MM.1S (cell line): ENCODE results near the gene LRRC39.

Experiments used
- DNase-seq: peaks from one replicate; pipeline ENCODE4 v3.0.0-alpha.2; 2015
- H2AFZ ChIP-seq: fragments of 300-600 bp; sonication (generic); 2 replicates; pipeline ENCODE4 v1.6.0; 2016; ENCODE audit warnings: antibody characterized with exemption, low read length
- H3F3A ChIP-seq: fragments of 300-600 bp; sonication (generic); 2 replicates; pipeline ENCODE4 v1.6.1; 2016; ENCODE audit warnings: mild to moderate bottlenecking, antibody characterized with exemption, low read length, moderate library complexity, mixed read lengths; ENCODE audit not compliant: insufficient read depth
- H3K27ac ChIP-seq: fragments of 300-600 bp; sonication (generic); 2 replicates; pipeline ENCODE4 v1.5.1; 2016; ENCODE audit warnings: mild to moderate bottlenecking, low read length
- H3K27me3 ChIP-seq: fragments of 300-600 bp; sonication (generic); replicated peaks from 2 replicates; pipeline ENCODE4 v1.6.0; 2016; ENCODE audit warnings: low read length; ENCODE audit not compliant: insufficient read depth
- H3K36me3 ChIP-seq: fragments of 300-600 bp; sonication (generic); replicated peaks from 2 replicates; pipeline ENCODE4 v1.6.1; 2016; ENCODE audit warnings: mild to moderate bottlenecking, low read length, mixed read lengths; ENCODE audit not compliant: insufficient read depth
- H3K4me1 ChIP-seq: fragments of 300-600 bp; sonication (generic); 2 replicates; pipeline ENCODE4 v1.6.1; 2016; ENCODE audit warnings: low read length, mixed read lengths
- H3K4me2 ChIP-seq: fragments of 300-600 bp; sonication (generic); 2 replicates; pipeline ENCODE4 v1.6.0; 2016; ENCODE audit warnings: low read depth, low read length
- H3K4me3 ChIP-seq: fragments of 300-600 bp; sonication (generic); 2 replicates; pipeline ENCODE4 v1.5.1; 2016; ENCODE audit warnings: low read length, mixed read lengths
- H3K79me2 ChIP-seq: fragments of 300-600 bp; sonication (generic); 2 replicates; pipeline ENCODE4 v1.6.1; 2016; ENCODE audit warnings: mixed run types, low read length, mixed read lengths
- H3K9ac ChIP-seq: fragments of 300-600 bp; sonication (generic); 2 replicates; pipeline ENCODE4 v1.6.1; 2016; ENCODE audit warnings: low read length, mixed read lengths
- H3K9me2 ChIP-seq: fragments of 300-600 bp; sonication (generic); replicated peaks from 2 replicates; pipeline ENCODE4 v1.6.1; 2016; ENCODE audit warnings: mild to moderate bottlenecking, low read length, mixed read lengths; ENCODE audit not compliant: insufficient read depth
- H3K9me3 ChIP-seq: fragments of 300-600 bp; sonication (generic); replicated peaks from 2 replicates; pipeline ENCODE4 v1.6.1; 2016; ENCODE audit warnings: mild to moderate bottlenecking, low read length, mixed read lengths; ENCODE audit not compliant: insufficient read depth
- H4K20me1 ChIP-seq: fragments of 300-600 bp; sonication (generic); 2 replicates; pipeline ENCODE4 v1.6.1; 2016; ENCODE audit warnings: mild to moderate bottlenecking, low read length, moderate library complexity, mixed read lengths; ENCODE audit not compliant: insufficient read depth
- EZH2 ChIP-seq: fragments of 300-600 bp; sonication (generic); optimal IDR thresholded peaks from 2 replicates; pipeline ENCODE3; 2017; ENCODE audit warnings: low read depth, mild to moderate bottlenecking, antibody characterized with exemption, low read length, mixed read lengths
- EZH2phosphoT487 ChIP-seq: fragments of 300-600 bp; sonication (generic); IDR thresholded peaks from 2 replicates; pipeline ENCODE4 v1.6.1; 2018; ENCODE audit warnings: antibody characterized with exemption, low read length
- TF ChIP-seq, protein P1 (sequence below): fragments of 300-600 bp; sonication (generic); IDR thresholded peaks from 2 replicates; pipeline ENCODE4 v1.5.1; 2016; ENCODE audit warnings: antibody characterized with exemption, low read length, mixed read lengths

LRRC39 gene

GRCh38 chr1:100137602-100138001, 40.5 kb downstream of the LRRC39 start:
- H3K4me1 ChIP-seq, result 0 out of 2 replicates have a peak, but pooled peaks cover 3% of the 10 kb centered on the region
- H3K36me3 ChIP-seq, result no peaks in the 10 kb centered on the region
- no peaks in the 10 kb centered on the region for H3K9me3 ChIP-seq
- no peak overlapping the region for H2AFZ ChIP-seq
- no peak for DNase-seq
- H3K9me2 ChIP-seq, result no peaks in the 10 kb centered on the region
- no peaks in the 10 kb centered on the region for H4K20me1 ChIP-seq
- H3K27me3 ChIP-seq, result no peaks in the 10 kb centered on the region
- H3K4me2 ChIP-seq, result no peak overlapping the region
- no peak overlapping the region for H3K4me3 ChIP-seq
- H3F3A ChIP-seq, result no peaks in the 10 kb centered on the region
- TF ChIP-seq, protein P1, sequence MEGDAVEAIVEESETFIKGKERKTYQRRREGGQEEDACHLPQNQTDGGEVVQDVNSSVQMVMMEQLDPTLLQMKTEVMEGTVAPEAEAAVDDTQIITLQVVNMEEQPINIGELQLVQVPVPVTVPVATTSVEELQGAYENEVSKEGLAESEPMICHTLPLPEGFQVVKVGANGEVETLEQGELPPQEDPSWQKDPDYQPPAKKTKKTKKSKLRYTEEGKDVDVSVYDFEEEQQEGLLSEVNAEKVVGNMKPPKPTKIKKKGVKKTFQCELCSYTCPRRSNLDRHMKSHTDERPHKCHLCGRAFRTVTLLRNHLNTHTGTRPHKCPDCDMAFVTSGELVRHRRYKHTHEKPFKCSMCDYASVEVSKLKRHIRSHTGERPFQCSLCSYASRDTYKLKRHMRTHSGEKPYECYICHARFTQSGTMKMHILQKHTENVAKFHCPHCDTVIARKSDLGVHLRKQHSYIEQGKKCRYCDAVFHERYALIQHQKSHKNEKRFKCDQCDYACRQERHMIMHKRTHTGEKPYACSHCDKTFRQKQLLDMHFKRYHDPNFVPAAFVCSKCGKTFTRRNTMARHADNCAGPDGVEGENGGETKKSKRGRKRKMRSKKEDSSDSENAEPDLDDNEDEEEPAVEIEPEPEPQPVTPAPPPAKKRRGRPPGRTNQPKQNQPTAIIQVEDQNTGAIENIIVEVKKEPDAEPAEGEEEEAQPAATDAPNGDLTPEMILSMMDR, result no peak
- TF ChIP-seq EZH2phosphoT487 (no peak), EZH2 (no peak)
- peaks cover 14% of the 10 kb centered on the region for H3K79me2 ChIP-seq
- H3K27ac ChIP-seq, result no peak overlapping the region
- no peak overlapping the region for H3K9ac ChIP-seq

DNA sequence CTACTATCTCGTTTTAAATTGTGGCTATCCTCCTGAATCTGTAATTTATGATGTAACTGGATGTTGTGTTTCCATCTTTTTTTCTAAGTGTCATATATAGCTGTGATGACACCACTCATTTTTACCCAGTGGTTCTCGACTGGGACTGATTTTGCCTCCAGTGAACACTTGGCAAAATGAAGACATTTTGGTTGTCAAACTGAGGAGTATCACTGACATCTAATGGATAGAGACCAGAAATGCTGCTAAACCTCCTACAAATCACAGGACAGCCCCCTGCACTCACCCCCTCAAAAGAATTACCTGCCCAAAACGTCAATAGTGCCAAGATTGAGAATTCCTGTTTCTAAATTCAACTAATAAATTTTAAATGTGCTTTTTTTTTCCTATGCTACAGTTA, 43.2 kb downstream of the LRRC39 start:
- Histone ChIP-seq H3K9me2 (no peaks in the 10 kb centered on the region), H3K4me2 (no peak overlapping the region), H3K9ac (no peak overlapping the region), H3K79me2 (peaks cover 41% of the 10 kb centered on the region), H3F3A (no peaks in the 10 kb centered on the region), H2AFZ (no peak overlapping the region), H4K20me1 (no peaks in the 10 kb centered on the region), H3K27ac (no peak overlapping the region), H3K9me3 (no peaks in the 10 kb centered on the region), H3K4me1 (0 out of 2 replicates have a peak, but pooled peaks cover 3% of the 10 kb centered on the region), H3K36me3 (no peaks in the 10 kb centered on the region), H3K4me3 (no peak overlapping the region), H3K27me3 (no peaks in the 10 kb centered on the region)
- no peak for DNase-seq
- TF ChIP-seq EZH2phosphoT487 (no peak), EZH2 (no peak)
- TF ChIP-seq, protein P1, result no peak

GRCh38 chr1:100132566-100133477, 45.2 kb downstream of the LRRC39 start, which contains the start of the genes SASS6 and TRMT13:
SASS6 (minus strand) TSS chr1:100132930; CDS start chr1:100132814, 116 bp downstream.
TRMT13 (plus strand) TSS chr1:100133163; CDS start chr1:100133169, 6 bp downstream.
- no peaks in the 10 kb centered on the region for H3K9me3 ChIP-seq
- TF ChIP-seq EZH2 (no peak), EZH2phosphoT487 (no peak)
- TF ChIP-seq, protein P1, result no peak
- H3F3A ChIP-seq, result no peaks in the 10 kb centered on the region
- H3K4me2 ChIP-seq, result peak within 1 kb of the TSS; percentile 65; the same call in 1 of the 2 replicates
- H3K9ac ChIP-seq, result peak within 1 kb of the TSS; percentile 59
- 0 out of 2 replicates have a peak, but pooled peaks cover 3% of the 10 kb centered on the region for H3K4me1 ChIP-seq
- no peaks in the 10 kb centered on the region for H3K27me3 ChIP-seq
- H3K9me2 ChIP-seq, result no peaks in the 10 kb centered on the region
- no peaks in the 10 kb centered on the region for H3K36me3 ChIP-seq
- peak within 1 kb of the TSS; percentile 79 for H3K4me3 ChIP-seq
- no peaks in the 10 kb centered on the region for H4K20me1 ChIP-seq
- peak within 1 kb of the TSS; percentile 77 for H2AFZ ChIP-seq
- H3K79me2 ChIP-seq, result peaks cover 57% of the 10 kb centered on the region
- DNase-seq, result peak; percentile 87
- peak within 1 kb of the TSS; percentile 43; the same call in 1 of the 2 replicates for H3K27ac ChIP-seq
